ENCODE data around the gene CA12. TPM values are rescaled to one million over a fixed set of nuclear protein-coding genes. Genes with fewer than 3 reads are reported as not detected.

Gene CA12
- total RNA-seq, 2 experiments from 2014 or later = not detected

DNA sequence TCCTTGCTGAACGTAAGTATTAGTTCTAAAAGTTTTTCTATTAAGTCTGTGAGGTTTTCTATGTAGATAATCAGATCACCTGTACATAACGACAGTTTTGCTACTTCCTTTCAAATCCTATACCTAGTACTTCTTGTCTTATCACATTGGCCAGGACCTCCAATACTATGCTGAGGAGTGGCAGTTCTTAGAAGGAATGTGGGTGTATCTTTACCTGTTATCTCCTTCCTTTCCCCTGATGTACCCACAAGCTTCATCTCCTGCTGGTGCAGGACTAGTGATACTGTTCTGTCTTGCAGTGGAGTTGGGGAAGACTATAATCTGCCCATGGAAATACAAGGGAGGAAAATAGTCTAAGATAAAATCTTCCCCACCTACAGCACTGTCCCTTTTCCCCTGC lies 16.8 kb upstream of the CA12 start:
- peaks cover 0 to 8% of the 10 kb centered on the region in 2 experiments for H3K27me3 ChIP-seq (ENCODE audit: control insufficient read depth in 1 of 2, insufficient read depth in 2 of 2, low read length in 2 of 2)
- ATAC-seq (ENCODE audit: poor library complexity) (no peak), DNase-seq (no peak)
- intact Hi-C loops (cut with DNase I, micrococcal nuclease) = no loop called here
- no peaks in the 10 kb centered on the region for H3K4me1 ChIP-seq (ENCODE audit: insufficient read depth, low read length)
- CTCF ChIA-PET = no interaction called here
- Mint-ChIP-seq H3K9me3 (no peaks in the 10 kb centered on the region), H3K27ac (no peak overlapping the region), H3K4me1 (ENCODE audit: low read depth) (no peaks in the 10 kb centered on the region), H3K36me3 (ENCODE audit: low read depth) (no peaks in the 10 kb centered on the region), H3K27me3 (no peaks in the 10 kb centered on the region), H3K4me3 (no peak overlapping the region)
- H3K27ac ChIP-seq (ENCODE audit: low read depth in 1 of 2, low read length in 2 of 2) = no peak overlapping the region
- H3K9me3 ChIP-seq (ENCODE audit: control insufficient read depth in 1 of 2, insufficient read depth in 1 of 2, low read length in 2 of 2) = no peaks in the 10 kb centered on the region
- POLR2A ChIA-PET = no interaction called here
- no peak overlapping the region for H3K4me3 ChIP-seq (ENCODE audit: low read length)
- TF ChIP-seq, protein P1, sequence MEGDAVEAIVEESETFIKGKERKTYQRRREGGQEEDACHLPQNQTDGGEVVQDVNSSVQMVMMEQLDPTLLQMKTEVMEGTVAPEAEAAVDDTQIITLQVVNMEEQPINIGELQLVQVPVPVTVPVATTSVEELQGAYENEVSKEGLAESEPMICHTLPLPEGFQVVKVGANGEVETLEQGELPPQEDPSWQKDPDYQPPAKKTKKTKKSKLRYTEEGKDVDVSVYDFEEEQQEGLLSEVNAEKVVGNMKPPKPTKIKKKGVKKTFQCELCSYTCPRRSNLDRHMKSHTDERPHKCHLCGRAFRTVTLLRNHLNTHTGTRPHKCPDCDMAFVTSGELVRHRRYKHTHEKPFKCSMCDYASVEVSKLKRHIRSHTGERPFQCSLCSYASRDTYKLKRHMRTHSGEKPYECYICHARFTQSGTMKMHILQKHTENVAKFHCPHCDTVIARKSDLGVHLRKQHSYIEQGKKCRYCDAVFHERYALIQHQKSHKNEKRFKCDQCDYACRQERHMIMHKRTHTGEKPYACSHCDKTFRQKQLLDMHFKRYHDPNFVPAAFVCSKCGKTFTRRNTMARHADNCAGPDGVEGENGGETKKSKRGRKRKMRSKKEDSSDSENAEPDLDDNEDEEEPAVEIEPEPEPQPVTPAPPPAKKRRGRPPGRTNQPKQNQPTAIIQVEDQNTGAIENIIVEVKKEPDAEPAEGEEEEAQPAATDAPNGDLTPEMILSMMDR (IDR thresholded peaks at IDR 0.05) = no peak
- no peaks in the 10 kb centered on the region for H3K36me3 ChIP-seq (ENCODE audit: insufficient read depth, low read length)

DNA sequence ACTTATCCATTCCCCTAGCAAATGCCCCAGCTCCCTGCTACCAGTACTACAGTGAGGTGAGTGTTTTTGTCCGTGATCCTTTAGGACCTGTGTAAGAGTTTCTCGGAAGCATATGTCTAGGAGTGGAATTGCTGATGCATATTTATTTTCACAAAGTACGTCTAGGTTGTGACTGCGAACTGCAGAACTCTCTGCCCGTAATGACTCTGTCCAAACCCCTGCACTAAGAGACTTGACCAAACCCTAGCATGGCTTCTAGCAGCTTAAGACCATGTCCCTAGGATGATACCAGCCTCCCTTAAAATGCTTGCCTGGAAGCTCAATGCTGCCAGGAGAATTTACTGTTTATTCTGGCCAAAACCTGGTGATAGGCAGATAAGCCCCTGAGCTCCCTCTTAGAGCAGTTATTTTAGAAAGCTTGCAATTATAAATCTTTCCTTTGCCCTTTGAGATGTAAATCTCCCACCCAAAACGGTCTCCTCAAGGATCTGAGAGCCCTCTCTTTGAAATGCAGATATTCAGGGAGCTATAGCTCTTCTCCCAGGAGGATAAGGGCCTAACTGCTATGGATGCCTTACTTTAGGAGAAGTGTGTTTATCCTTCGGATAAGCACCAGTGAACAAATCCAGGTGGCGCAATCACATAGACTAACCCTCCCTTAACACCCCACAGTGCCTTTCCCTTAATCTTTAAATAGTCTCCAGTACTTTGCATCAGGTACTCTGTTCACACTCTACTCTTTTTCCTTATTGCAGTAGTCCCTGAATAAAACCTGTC lies 14.7 kb upstream of the CA12 start:
- Histone ChIP-seq H3K4me3 (ENCODE audit: low read length) (no peak overlapping the region), H3K27me3 (ENCODE audit: control insufficient read depth in 1 of 2, insufficient read depth in 2 of 2, low read length in 2 of 2) (peaks cover 0 to 8% of the 10 kb centered on the region in 2 experiments), H3K4me1 (ENCODE audit: insufficient read depth, low read length) (peaks cover 5% of the 10 kb centered on the region), H3K27ac (ENCODE audit: low read depth in 1 of 2, low read length in 2 of 2) (no peak overlapping the region), H3K36me3 (ENCODE audit: insufficient read depth, low read length) (no peaks in the 10 kb centered on the region), H3K9me3 (ENCODE audit: control insufficient read depth in 1 of 2, insufficient read depth in 1 of 2, low read length in 2 of 2) (no peaks in the 10 kb centered on the region)
- no peak for DNase-seq
- Mint-ChIP-seq H3K9me3 (no peaks in the 10 kb centered on the region), H3K27ac (no peak overlapping the region), H3K27me3 (no peaks in the 10 kb centered on the region), H3K4me3 (no peak overlapping the region), H3K4me1 (ENCODE audit: low read depth) (peaks cover 9% of the 10 kb centered on the region), H3K36me3 (ENCODE audit: low read depth) (no peaks in the 10 kb centered on the region)
- intact Hi-C loops (cut with DNase I, micrococcal nuclease) = no loop called here
- CTCF ChIA-PET = no interaction called here
- no peak for ATAC-seq (ENCODE audit: poor library complexity)
- TF ChIP-seq, protein P1 (IDR thresholded peaks at IDR 0.05) = no peak
- POLR2A ChIA-PET = no interaction called here

DNA sequence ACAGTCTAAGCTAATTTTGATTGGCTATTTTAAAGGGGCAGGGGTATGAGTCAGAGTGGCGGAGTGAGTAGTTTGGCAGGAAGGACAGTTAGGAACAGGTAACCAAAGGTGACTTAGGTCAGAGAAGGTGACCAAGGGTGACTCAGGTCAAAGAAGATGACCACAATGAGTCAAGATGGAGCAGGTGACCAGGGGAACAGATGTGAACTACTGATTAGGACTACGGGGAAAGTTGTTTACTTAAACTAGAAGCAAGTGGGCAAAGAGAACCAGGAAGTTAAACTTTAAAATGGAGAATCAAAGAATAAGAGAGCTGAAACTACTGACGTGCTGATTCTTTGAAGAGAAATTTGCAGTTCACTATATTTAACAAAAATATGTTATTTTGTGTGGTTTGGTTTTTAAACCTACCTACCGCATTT lies 14.1 kb upstream of the CA12 start:
- CTCF ChIA-PET = no interaction called here
- H3K27me3 Mint-ChIP-seq = no peaks in the 10 kb centered on the region
- ATAC-seq (ENCODE audit: poor library complexity) = no peak
- TF ChIP-seq, protein P1 (IDR thresholded peaks at IDR 0.05) = no peak
- H3K9me3 Mint-ChIP-seq = no peaks in the 10 kb centered on the region
- H3K4me1 ChIP-seq (ENCODE audit: insufficient read depth, low read length) = peaks cover 5% of the 10 kb centered on the region
- H3K27ac ChIP-seq (ENCODE audit: low read depth in 1 of 2, low read length in 2 of 2) = no peak overlapping the region
- no peak overlapping the region for H3K4me3 Mint-ChIP-seq
- POLR2A ChIA-PET = no interaction called here
- H3K4me1 Mint-ChIP-seq (ENCODE audit: low read depth) = peaks cover 9% of the 10 kb centered on the region
- H3K9me3 ChIP-seq (ENCODE audit: control insufficient read depth in 1 of 2, insufficient read depth in 1 of 2, low read length in 2 of 2) = no peaks in the 10 kb centered on the region
- DNase-seq = no peak
- no peaks in the 10 kb centered on the region for H3K36me3 Mint-ChIP-seq (ENCODE audit: low read depth)
- H3K4me3 ChIP-seq (ENCODE audit: low read length) = no peak overlapping the region
- intact Hi-C loops (cut with DNase I, micrococcal nuclease) = no loop called here
- H3K27me3 ChIP-seq (ENCODE audit: control insufficient read depth in 1 of 2, insufficient read depth in 2 of 2, low read length in 2 of 2) = peaks cover 0 to 8% of the 10 kb centered on the region in 2 experiments
- no peaks in the 10 kb centered on the region for H3K36me3 ChIP-seq (ENCODE audit: insufficient read depth, low read length)
- no peak overlapping the region for H3K27ac Mint-ChIP-seq
